HCT116 (cell line): ENCODE measurements around the gene CORO7. TPM values are rescaled to one million over a fixed set of nuclear protein-coding genes. Genes with fewer than 3 reads are reported as not detected.

Experiments used
- ATAC-seq: fragments of 200-7000 bp; cut with Tn5 transposase; 2 replicates; pipeline ENCODE4 v1.9.1; 2020; ENCODE audit warnings: mild to moderate bottlenecking, moderate library complexity
- BruUV-seq: library from RNA; stranded (reverse); fragments of 400-500 nt; replicated peaks from 2 replicates; lab custom pipeline; 2021; lab: Mats Ljungman, UMichigan
- CTCF ChIA-PET: fragments of 300-600 bp; sonication (Branson Sonifier 250); formaldehyde crosslinking; loops from one replicate; lab custom pipeline; 2021; ENCODE audit warnings: antibody characterized with exemption; lab: Charles Lee
- POLR2A ChIA-PET: fragments of 300-600, 350-600 bp; sonication (Branson Sonifier 250); formaldehyde crosslinking; loops from one replicate; lab custom pipeline; 2021; ENCODE audit warnings: antibody characterized with exemption; lab: Charles Lee
- RAD21 ChIA-PET, 2 experiments: fragments of 300-600 bp; sonication (Branson Sonifier 250); formaldehyde crosslinking; loops; one replicate each; lab custom pipeline; 2023; ENCODE audit warnings: low total read pairs in 2 of 2; ENCODE audit not compliant: uncharacterized antibody in 2 of 2, unreplicated experiment in 2 of 2, low non-redundant PET in 1 of 2; lab: Charles Lee
- DNase-seq: peaks from one replicate; pipeline ENCODE4 v3.0.0-alpha.2; 2010; ENCODE audit warnings: low read depth, low spot score
- H2AFZ ChIP-seq: fragments of 200-600 bp; shearing (Covaris generic), sonication (generic); 2 replicates; pipeline ENCODE4 v1.6.1; 2017; ENCODE audit warnings: low read depth, mixed run types, mixed read lengths, antibody characterized with exemption, low read length; ENCODE audit not compliant: poor library complexity, severe bottlenecking
- H3K27ac ChIP-seq: 2 replicates; pipeline ENCODE4 v1.5.1; 2012; ENCODE audit warnings: low read depth, low read length
- H3K27me3 ChIP-seq: fragments of 200-600 bp; sonication (generic); 2 replicates; pipeline ENCODE4 v1.6.1; 2016; ENCODE audit warnings: mixed run types, low read length, mixed read lengths; ENCODE audit not compliant: insufficient read depth
- H3K36me3 ChIP-seq, 2 experiments: fragments of 200-500 bp in 1 of 2; fragments of 200-600 bp in 1 of 2; sonication (Bioruptor generic) in 1 of 2; sonication (generic) in 1 of 2; 2 replicates each; pipeline versions ENCODE4 v1.5.1 to v1.6.1; 2014 to 2016; ENCODE audit warnings: low read length in 2 of 2, inconsistent platforms in 1 of 2, mixed read lengths in 1 of 2, mixed run types in 1 of 2; ENCODE audit not compliant: insufficient read depth in 2 of 2, control insufficient read depth in 1 of 2
- H3K4me1 ChIP-seq, 2 experiments: fragments of 200-600 bp in 1 of 2; sonication (generic) in 1 of 2; 2 replicates each; pipeline versions ENCODE4 v1.5.1 to v1.6.1; 2012 to 2017; ENCODE audit warnings: low read length in 2 of 2, inconsistent platforms in 1 of 2, mild to moderate bottlenecking in 1 of 2, mixed read lengths in 1 of 2, mixed run types in 1 of 2, moderate library complexity in 1 of 2; ENCODE audit not compliant: insufficient read depth in 2 of 2, control insufficient read depth in 1 of 2
- H3K4me2 ChIP-seq: fragments of 200-600 bp; sonication (generic); 2 replicates; pipeline ENCODE4 v1.6.1; 2017; ENCODE audit warnings: mixed run types, low read length, mixed read lengths
- H3K4me3 ChIP-seq, 2 experiments: fragments of 200-600 bp in 1 of 2; sonication (generic) in 1 of 2; replicated peaks in 1 of 2; 2 replicates each; pipeline ENCODE4 v1.5.1; 2011 to 2016; ENCODE audit warnings: low read length in 2 of 2, control low read depth in 1 of 2, low read depth in 1 of 2, mild to moderate bottlenecking in 1 of 2, mixed read lengths in 1 of 2, mixed run types in 1 of 2
- H3K79me2 ChIP-seq: fragments of 200-600 bp; sonication (generic); 2 replicates; pipeline ENCODE4 v1.6.1; 2017; ENCODE audit warnings: mild to moderate bottlenecking, mixed run types, low read length, moderate library complexity, mixed read lengths; ENCODE audit not compliant: insufficient read depth
- H3K9ac ChIP-seq: fragments of 200-600 bp; sonication (generic); 2 replicates; pipeline ENCODE4 v1.6.1; 2016; ENCODE audit warnings: low read length, mixed read lengths
- H3K9me2 ChIP-seq: fragments of 200-600 bp; sonication (generic), shearing (Covaris generic); 2 replicates; pipeline ENCODE4 v1.6.1; 2017; ENCODE audit warnings: mixed run types, mild to moderate bottlenecking, moderate library complexity; ENCODE audit not compliant: insufficient read depth
- H3K9me3 ChIP-seq, 2 experiments: fragments of 200-500 bp in 1 of 2; fragments of 200-600 bp in 1 of 2; sonication (Bioruptor generic) in 1 of 2; sonication (generic) in 1 of 2; 2 replicates each; pipeline ENCODE4 v1.6.1; 2014 to 2017; ENCODE audit warnings: low read length in 2 of 2, mixed read lengths in 2 of 2, inconsistent platforms in 1 of 2, low read depth in 1 of 2, mild to moderate bottlenecking in 1 of 2, mixed run types in 1 of 2, moderate library complexity in 1 of 2; ENCODE audit not compliant: control insufficient read depth in 1 of 2, insufficient read depth in 1 of 2
- H4K20me1 ChIP-seq: fragments of 200-600 bp; sonication (generic), shearing (Covaris generic); 2 replicates; pipeline ENCODE4 v1.6.1; 2017; ENCODE audit warnings: mixed run types, mild to moderate bottlenecking, moderate library complexity; ENCODE audit not compliant: insufficient read depth
- ATF3 ChIP-seq: IDR thresholded peaks from 2 replicates; pipeline ENCODE4 v1.6.1; 2012
- CBX3 ChIP-seq: IDR thresholded peaks from 2 replicates; pipeline ENCODE4 v1.6.1; 2012; ENCODE audit warnings: low read depth
- CTCF ChIP-seq, 3 experiments: fragments of 200-600 bp in 1 of 3; sonication (generic) in 1 of 3; IDR thresholded peaks in 2 of 3; conservative IDR thresholded peaks in 1 of 3; 2 replicates each; pipeline ENCODE4 v1.5.1; 2012 to 2017; ENCODE audit warnings: low read depth in 2 of 3, low read length in 2 of 3, antibody characterized with exemption in 1 of 3, borderline replicate concordance in 1 of 3, control low read depth in 1 of 3, mild to moderate bottlenecking in 1 of 3, mixed read lengths in 1 of 3, mixed run types in 1 of 3, moderate library complexity in 1 of 3; ENCODE audit not compliant: insufficient read depth in 1 of 3
- EGR1 ChIP-seq: IDR thresholded peaks from 2 replicates; pipeline ENCODE4 v1.6.1; 2012; ENCODE audit warnings: low read depth
- ELF1 ChIP-seq: IDR thresholded peaks from 2 replicates; pipeline ENCODE4 v1.6.1; 2012; ENCODE audit warnings: low read depth, borderline replicate concordance
- EZH2 ChIP-seq: fragments of 200-600 bp; sonication (generic); IDR thresholded peaks from 2 replicates; pipeline ENCODE4 v1.6.1; 2017; ENCODE audit warnings: antibody characterized with exemption, mixed run types
- FOSL1 ChIP-seq: IDR thresholded peaks from 2 replicates; pipeline ENCODE4 v1.6.1; 2012; ENCODE audit warnings: low read depth
- JUND ChIP-seq: IDR thresholded peaks from 2 replicates; pipeline ENCODE4 v1.6.1; 2012
- MAX ChIP-seq: IDR thresholded peaks from 2 replicates; pipeline ENCODE4 v1.6.1; 2012
- POLR2AphosphoS5 ChIP-seq: IDR thresholded peaks from 2 replicates; pipeline ENCODE4 v1.6.1; 2011; ENCODE audit warnings: mild to moderate bottlenecking, low read depth, low read length, moderate library complexity
- RAD21 ChIP-seq: IDR thresholded peaks from 2 replicates; pipeline ENCODE4 v1.6.1; 2012; ENCODE audit warnings: low read depth, mild to moderate bottlenecking
- REST ChIP-seq: IDR thresholded peaks from 2 replicates; pipeline ENCODE4 v1.6.1; 2012; ENCODE audit warnings: low read depth
- SIN3A ChIP-seq: IDR thresholded peaks from 2 replicates; pipeline ENCODE4 v1.6.1; 2012; ENCODE audit warnings: low read depth
- SP1 ChIP-seq: IDR thresholded peaks from 2 replicates; pipeline ENCODE4 v1.6.1; 2012; ENCODE audit warnings: low read depth
- SRF ChIP-seq: IDR thresholded peaks from 2 replicates; pipeline ENCODE4 v1.6.1; 2012; ENCODE audit warnings: low read depth
- TCF7L2 ChIP-seq: IDR thresholded peaks from 2 replicates; pipeline ENCODE4 v1.7.0; 2011; ENCODE audit warnings: borderline replicate concordance, inconsistent platforms; ENCODE audit not compliant: insufficient read depth, insufficient read length; ENCODE audit errors: extremely low read depth
- YY1 ChIP-seq: IDR thresholded peaks from 2 replicates; pipeline ENCODE4 v1.6.1; 2011; ENCODE audit warnings: low read length, low read depth, moderate library complexity, mild to moderate bottlenecking; ENCODE audit not compliant: insufficient replicate concordance; ENCODE audit errors: extremely low read depth
- ZBTB33 ChIP-seq: IDR thresholded peaks from 2 replicates; pipeline ENCODE4 v1.6.1; 2011; ENCODE audit warnings: mild to moderate bottlenecking, low read length, moderate library complexity; ENCODE audit not compliant: insufficient replicate concordance; ENCODE audit errors: extremely low read depth
- ZFX ChIP-seq: fragments of 450-650 bp; IDR thresholded peaks from 2 replicates; pipeline ENCODE4 v1.6.1; 2017
- ZNF274 ChIP-seq: fragments of 200-500 bp; sonication (Bioruptor generic); IDR thresholded peaks from 2 replicates; pipeline ENCODE4 v1.6.1; 2014; ENCODE audit warnings: mild to moderate bottlenecking, low read depth, low read length, inconsistent platforms
- intact Hi-C: fragments of 100-400 bp; cut with micrococcal nuclease; formaldehyde crosslinking; loops from 2 replicates; pipeline ENCODE4 v1.10.0; 2022
- total RNA-seq: library from RNA; stranded (reverse); gene quantifications from one replicate; pipeline ENCODE4 v1.2.1, GENCODE V29; 2021; ENCODE audit not compliant: unreplicated experiment

CORO7 gene
- total RNA-seq, 1 experiment from 2014 or later, result 21.3 TPM

GRCh38 chr16:4352843-4353242 is 63.6 kb downstream of the CORO7 start:
- H3K4me1 ChIP-seq, result peaks cover 7 to 19% of the 10 kb centered on the region in 2 experiments
- no peak for DNase-seq
- TF ChIP-seq REST, result no peak
- no peak for TF ChIP-seq YY1
- no peak for TF ChIP-seq ATF3
- TF ChIP-seq FOSL1, result no peak
- TF ChIP-seq ZBTB33, result no peak
- TF ChIP-seq ZNF274, result no peak
- no peak for TF ChIP-seq MAX
- TF ChIP-seq ELF1, result no peak
- TF ChIP-seq POLR2AphosphoS5, result no peak
- no peak for TF ChIP-seq TCF7L2
- TF ChIP-seq EZH2, result no peak
- TF ChIP-seq CBX3, result no peak
- TF ChIP-seq SP1, result no peak
- TF ChIP-seq ZFX, result no peak
- no peak for TF ChIP-seq SRF
- TF ChIP-seq JUND, result no peak
- no peak for TF ChIP-seq EGR1
- no peak for TF ChIP-seq SIN3A
- TF ChIP-seq RAD21, result no peak
- no peak for TF ChIP-seq CTCF (IDR thresholded peaks at IDR 0.05 in 2 of 3, conservative IDR thresholded peaks at IDR 0.05 in 1 of 3; ENCODE audit: borderline replicate concordance in 1 of 3, insufficient read depth in 1 of 3, low read depth in 2 of 3, low read length in 2 of 3)
- no peaks in the 10 kb centered on the region for H3K9me2 ChIP-seq
- peaks cover 0 to 7% of the 10 kb centered on the region in 2 experiments; a peak in 2 of 4 replicates for H3K36me3 ChIP-seq
- H3K79me2 ChIP-seq, result peaks cover 33% of the 10 kb centered on the region
- CTCF ChIA-PET, result no interaction called here
- no peak overlapping the region for H3K9ac ChIP-seq
- BruUV-seq, result no TSS peak
- H3K27ac ChIP-seq, result no peak overlapping the region
- H4K20me1 ChIP-seq, result no peaks in the 10 kb centered on the region
- intact Hi-C loops, result no loop called here
- ATAC-seq, result no peak
- no peaks in the 10 kb centered on the region for H3K9me3 ChIP-seq
- H3K4me3 ChIP-seq, result no peak overlapping the region
- H2AFZ ChIP-seq, result no peak overlapping the region
- H3K4me2 ChIP-seq, result no peak overlapping the region
- POLR2A ChIA-PET, result no interaction called here
- H3K27me3 ChIP-seq, result no peaks in the 10 kb centered on the region
- RAD21 ChIA-PET, result no interaction called here
